GM15510 (cell line): ENCODE measurements around the gene TMA16.

Source experiments
- POLR2A ChIP-seq: IDR thresholded peaks from 3 replicates; pipeline ENCODE4 v1.6.1; 2011; ENCODE audit warnings: borderline replicate concordance; ENCODE audit not compliant: insufficient read length; ENCODE audit errors: extremely low read depth

TMA16 gene

DNA sequence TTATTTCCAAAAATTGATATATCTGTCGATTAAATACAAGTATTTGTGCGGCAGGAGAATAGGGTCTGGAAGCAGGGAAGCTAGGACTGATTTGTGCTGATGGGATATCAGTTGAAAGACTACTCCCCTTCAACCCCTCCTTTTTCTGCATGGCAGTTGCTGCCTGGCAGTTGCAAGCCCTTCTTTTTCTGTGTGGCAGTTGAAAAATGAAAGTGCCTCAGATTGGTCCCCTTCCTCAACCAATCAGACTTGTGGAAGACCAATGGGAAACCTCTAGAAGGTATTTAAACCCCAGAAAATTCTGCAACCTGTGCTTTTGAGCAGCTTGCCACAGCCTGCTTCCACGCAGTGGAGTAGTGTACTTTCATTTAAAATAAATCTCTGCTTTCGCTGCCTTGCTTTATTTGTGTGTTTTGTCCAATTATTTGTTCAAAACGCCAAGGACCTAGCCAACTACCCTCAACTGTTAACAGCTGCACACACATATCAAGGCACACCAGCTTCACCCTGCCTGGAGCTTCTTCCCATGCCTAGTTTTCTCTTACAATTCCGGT lies 1.5 kb upstream of the TMA16 start:
- no peak for TF ChIP-seq POLR2A

DNA sequence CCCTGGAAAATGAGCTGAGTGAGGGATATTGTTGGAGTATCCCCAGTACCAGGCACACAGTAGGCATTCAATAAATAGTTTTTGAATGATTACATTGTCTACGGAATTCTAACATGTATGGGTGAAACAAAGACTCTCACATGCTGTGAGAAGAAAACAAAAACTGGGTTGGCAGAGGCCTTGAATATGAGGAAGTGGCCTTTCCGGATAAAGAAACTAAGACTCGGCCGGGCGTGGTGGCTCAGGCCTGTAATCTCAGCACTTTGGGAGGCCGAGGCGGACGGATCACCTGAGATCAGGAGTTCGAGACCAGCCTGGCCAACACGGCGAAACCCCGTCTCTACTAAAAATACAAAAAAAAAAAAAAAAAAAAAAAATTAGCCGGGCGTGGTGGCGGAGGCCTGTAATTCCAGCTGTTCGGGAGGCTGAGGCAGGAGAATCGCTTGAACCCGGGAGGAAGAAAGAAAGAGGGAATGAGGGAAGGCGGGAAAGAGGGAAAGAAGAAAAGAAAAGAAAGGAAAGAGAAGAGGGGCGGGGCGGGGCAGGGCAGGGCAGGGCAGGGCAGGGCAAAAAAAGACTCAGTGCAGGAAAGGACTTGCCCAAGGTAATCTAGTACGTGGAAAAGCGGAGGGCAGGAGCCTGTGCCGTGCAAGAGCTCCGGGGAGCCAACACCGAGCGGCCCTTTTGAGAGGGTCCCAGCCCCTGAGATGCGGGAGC lies 689 bp upstream of the TMA16 start:
- TF ChIP-seq POLR2A = no peak

DNA sequence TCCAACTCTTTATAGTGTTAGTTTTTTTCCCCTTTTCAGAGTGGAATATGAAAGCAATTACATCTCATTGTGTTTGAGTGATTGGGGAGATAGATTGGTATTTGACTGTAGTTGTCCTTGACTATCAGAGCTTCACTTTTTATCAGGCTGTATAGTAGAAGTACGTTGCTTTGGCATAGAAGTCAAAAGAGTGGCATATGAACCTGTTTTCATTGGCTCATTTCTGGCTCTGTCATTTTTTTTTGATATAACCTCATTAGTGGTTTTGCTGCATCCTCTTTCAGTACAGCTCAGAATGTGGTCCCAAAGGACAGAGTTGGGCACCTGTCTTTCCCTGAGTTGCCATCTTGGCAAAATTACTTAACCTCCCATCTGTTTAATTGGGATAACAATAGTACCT lies 1.4 kb downstream of the TMA16 start:
- TF ChIP-seq POLR2A = no peak

DNA sequence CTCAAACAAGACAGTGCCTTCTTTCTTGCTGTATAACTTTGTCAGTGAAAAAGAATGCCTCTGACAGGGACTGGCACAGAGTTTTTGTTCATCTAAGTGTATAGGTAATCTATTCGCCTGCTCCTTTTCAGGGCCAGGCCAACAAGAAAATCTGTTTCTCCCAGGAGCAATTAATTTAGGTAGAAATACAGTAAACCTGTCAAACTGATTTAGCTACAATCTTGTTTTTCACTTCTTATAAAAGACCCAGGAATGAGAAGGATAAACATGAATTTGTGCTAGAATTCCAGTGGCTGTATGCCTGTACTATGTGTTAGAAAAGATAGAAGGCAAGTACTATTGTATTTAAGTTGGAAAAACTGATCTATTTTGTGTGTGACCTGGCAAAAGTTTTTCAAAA lies 6.1 kb downstream of the TMA16 start:
- no peak for TF ChIP-seq POLR2A

DNA sequence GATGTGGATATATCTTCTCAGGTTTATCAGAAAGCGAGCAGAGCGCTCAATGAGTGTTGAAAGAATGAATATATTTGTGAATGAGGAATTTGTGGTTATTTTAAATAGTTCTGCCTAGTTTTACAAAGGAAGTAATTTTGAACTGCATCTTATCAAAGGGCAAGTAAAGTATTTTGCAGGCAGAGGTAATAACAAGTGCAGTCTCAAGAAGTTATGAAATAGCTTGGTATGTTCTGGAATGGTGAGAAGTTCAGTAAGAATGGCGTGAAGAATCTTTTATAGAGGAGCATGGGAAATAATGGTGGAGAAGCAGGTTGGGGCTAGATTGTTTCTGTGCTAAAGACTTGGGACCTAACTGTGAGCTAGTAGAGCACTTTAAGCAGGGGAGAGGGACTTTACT lies 10.9 kb downstream of the TMA16 start:
- no peak for TF ChIP-seq POLR2A

DNA sequence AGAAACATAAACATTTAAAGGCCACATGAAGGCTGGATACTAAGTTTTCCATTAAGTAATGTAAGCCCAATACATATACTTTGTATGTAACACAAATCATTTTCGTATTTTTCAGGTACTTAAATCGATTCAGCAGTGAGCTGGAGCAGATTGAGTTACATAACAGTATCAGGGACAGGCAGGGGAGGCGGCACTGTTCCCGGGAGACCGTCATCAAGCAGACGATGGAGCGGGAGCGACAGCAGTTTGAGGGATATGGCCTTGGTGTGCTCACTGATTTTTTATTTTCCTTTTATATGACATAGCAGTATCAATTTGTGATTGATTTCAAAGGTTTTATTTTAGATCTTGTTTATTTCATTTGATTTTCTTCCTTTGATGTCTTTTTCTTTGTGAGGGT lies 20.7 kb downstream of the TMA16 start:
- no peak for TF ChIP-seq POLR2A

DNA sequence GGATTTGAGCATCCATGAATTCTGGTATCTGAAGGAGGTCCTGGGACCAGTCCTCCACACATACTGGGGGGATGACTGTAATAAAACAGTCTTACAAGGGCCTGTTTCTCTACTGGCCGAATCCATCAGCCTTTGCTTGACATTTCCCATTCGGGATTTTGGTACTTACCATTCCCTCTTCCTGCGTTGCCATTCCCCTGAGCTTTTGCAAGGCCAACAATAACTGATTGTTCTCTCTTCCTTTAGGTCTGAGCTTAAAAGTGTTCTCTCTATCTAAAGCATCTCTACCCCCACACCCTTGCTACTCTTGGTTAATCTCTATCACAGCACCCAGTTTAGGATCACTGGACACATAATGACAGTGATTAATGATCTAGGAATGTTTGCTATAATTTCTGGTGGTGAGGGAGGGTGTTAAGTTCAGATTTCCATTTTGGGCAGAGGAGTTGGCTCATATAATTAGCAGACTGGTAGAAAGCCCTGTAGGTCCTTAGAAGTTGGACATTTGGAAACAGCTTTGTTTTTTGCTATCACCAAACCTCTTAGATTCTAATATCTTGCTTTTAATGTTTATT lies 29.4 kb downstream of the TMA16 start:
- TF ChIP-seq POLR2A = no peak

DNA sequence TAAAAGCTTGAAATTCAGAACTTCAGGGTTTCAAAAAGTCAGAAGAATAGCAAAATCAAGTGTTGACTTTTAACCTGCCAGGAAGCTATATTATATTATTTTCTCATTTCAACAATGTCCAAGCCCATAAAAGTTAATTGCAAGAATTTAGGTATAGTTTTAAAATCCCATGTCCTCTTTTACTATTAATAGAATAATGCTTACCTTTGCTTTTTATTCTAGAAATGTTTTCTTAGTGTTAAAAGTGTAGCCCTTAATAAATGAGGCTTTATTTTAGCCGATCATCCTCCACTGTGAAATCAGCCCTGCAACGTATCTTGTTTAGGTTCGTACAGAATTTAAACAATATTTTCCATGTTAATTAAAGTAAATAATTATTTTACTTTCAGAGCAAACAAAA lies 31.5 kb downstream of the TMA16 start:
- TF ChIP-seq POLR2A = no peak

DNA sequence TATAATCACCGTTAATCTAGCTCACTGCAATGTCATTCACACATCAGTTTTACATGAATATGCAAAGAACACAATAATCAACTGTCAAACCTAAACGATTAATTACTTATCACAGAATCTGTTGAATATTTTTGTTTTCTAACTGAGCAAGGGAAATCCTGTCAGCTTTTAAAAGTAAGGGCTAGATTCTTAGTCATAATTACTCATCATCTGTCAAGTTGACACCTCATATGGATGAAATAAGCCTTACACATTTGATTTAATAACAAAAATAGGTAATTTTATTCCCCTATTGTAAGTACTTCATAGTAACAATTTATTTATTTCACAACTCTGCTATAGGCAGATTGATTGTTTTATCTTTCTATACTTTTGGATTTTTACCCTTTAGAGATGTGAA lies 32.7 kb downstream of the TMA16 start:
- no peak for TF ChIP-seq POLR2A

DNA sequence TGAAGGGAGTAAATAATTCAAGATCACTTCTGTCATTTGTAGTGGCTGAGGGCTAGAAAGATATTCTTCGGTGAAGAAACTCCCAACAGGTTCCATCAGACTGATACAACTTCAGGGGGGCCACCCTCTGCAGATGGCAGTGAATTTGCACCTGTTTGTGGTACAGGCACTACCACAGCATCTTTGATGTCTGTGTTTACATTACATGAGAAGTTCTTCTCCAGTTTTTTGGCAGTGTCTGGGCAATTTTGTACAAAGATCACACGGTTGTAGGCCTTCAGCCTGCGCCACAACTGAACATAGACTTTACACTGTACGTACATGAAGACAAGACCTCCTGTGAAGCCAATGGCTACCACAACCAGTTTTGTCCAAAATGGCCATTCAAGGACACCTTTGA lies 34.2 kb downstream of the TMA16 start:
- TF ChIP-seq POLR2A = no peak

DNA sequence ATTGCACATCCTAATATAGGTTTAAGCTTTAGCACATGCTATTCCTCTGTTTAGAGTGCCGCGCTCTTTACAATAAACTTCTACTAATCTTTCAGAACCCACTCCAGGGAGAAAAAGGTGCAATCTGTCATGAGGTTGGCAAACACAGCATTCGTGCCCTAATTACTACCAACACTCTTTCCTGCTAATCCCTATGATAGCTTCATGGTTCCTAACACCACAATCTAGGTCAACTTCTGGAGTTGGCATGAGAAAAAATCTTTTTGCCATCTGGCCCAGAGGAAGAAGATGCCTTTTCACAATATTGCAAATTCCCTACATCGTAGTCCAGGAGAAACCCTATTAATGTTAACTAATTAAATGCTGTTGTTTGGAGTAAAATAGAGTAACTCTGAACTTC lies 39.6 kb downstream of the TMA16 start:
- TF ChIP-seq POLR2A = no peak

DNA sequence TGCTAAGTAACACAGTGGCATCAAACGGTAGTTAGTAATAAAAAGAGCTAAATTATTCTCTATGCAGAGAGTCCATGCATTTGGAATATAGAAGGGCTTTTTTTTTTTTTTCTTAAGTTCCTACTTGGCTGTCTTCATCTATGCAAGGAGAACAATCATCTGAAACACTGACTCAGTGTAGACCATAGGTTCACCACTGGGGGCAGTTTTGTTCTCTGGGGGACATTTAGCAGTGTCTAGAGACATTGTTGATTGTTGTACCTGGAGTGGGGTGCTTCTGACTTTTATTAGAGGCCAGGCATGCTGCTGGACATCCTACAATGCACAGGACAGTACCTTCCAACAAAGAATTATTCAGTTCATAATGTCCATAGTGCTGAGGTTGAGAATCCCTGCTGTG lies 41.2 kb downstream of the TMA16 start:
- no peak for TF ChIP-seq POLR2A

DNA sequence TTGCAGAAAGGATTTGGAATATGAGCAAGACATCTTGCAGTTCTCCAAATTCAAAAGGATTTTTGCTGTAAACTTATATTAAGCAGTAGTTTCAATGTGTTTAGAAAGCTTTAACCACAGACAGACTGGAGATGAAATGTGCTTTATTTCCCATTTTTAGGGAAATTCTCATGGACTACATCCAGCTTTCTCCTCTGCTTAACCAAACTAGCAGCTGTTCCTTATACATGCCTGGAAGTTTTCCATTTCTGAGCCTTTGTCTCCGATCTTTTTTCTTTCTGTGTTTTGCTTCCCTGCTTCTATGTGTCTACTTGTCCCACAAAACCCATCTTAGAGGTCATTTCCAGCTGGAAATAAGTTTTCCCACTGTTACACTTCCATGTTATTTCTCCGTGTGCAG lies 41.6 kb downstream of the TMA16 start:
- TF ChIP-seq POLR2A = no peak

DNA sequence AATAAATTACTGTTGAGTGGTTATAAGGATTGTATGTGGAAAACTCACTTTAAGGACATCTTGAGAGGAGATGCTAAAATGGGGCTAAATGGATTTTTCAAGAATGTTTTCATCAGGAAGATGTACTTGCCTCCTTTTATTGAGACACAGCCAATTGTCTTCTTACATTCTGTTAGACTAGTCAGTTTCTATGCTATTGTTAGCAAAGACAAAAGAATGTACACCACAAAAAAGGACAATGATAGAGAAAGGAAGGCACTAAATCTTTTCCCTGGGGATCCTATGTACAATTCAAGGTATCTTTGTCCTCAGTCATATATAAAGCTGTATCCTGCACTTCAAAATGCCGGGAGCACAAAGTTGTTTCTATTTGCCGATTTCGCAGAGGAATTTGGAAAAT lies 42.6 kb downstream of the TMA16 start:
- no peak for TF ChIP-seq POLR2A

DNA sequence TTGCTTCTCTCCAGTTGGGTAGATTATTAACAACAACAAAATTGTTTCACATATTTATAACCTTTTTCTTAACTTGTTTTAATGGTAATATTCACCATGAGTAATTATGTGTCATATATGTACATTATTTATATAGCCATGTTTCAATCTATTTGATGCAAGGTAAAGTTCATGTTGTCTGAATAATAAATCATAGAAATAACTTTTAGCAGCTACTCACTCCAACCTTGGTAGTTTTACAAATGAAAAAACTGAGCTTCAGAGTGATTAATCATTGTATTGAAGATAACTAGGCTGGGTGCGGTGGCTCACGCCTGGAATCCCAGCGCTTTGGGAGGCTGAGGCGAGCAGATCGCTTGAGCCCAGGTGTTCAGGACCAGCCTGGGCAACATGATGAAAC lies 46.0 kb downstream of the TMA16 start:
- no peak for TF ChIP-seq POLR2A

DNA sequence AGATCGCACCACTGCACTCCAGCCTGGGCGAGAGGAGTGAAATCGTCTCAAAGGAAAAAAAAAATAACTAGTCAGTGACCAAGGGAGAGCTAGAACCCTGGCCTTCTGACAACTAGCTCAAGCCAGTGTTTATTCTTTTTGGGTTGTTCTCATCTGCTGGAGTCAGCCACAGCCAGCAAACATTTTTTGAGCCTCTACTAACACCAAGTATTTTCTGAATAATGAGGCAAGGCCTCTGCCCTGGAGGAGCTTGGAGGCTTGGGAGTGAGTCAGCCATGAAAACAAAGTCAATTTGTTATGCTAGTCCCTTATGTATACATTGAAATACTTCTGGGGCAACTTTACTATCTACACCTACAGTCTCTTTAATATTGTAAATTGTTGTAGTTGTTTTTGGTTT lies 46.5 kb downstream of the TMA16 start:
- no peak for TF ChIP-seq POLR2A

DNA sequence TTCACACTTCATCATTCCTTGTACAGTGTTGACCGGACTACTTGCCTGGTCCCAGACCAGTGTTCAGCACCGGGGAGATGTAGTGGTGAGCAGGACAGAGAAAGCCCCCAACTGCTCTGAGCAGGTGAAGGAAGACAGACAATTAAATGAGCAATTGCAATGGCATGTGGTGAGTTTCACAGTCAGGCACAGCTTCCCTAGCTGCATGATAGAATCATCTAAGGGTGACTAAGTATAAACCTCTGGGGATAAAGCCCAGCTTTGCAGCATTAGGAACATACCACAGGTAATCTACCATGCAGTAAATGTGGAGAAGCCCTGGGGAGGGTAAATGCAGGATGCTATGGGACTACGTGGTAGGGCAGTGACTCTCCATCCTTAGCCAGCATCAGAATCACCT lies 47.8 kb downstream of the TMA16 start:
- TF ChIP-seq POLR2A = no peak

DNA sequence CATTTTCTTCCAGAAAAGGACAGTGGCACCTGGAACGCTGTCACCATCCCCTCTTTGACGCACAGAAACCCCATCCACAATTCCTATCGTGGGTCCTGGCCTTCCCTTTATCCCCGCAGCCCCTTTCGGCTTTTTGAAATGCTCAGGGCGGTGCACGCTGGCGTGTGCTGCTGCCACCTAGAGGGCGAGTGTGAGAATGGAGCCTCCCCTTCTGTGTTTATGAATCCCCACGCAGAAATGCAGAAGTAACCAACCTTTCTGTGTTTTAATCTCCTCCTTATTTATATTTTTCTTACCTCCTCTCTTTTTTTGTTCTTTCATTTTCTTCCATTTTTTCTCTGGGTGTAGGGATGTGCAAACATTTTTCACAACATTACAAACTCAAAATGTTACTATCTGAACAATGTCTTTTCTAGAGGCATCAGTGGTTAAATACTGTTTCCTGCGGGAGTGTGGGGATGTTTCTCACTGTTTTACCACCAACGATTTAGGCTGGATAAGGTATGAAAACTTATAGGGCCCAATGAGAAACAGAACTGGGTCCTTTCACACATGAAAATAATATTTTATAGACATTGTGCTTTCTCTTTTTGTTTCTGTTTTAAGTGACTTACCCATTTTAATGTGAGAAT lies 50.0 kb downstream of the TMA16 start:
- no peak for TF ChIP-seq POLR2A
